Measurements from ENCODE around the gene KCNQ2. TPM values are rescaled to one million over a fixed set of nuclear protein-coding genes. Genes with fewer than 3 reads are reported as not detected.
"Not testable (repeated sequence)": the region's sequence is repeated elsewhere in the genome, so short reads cannot be mapped to it uniquely, and the experiment has no call there.

Gene KCNQ2
- total RNA-seq, 1 donor: not detected

DNA sequence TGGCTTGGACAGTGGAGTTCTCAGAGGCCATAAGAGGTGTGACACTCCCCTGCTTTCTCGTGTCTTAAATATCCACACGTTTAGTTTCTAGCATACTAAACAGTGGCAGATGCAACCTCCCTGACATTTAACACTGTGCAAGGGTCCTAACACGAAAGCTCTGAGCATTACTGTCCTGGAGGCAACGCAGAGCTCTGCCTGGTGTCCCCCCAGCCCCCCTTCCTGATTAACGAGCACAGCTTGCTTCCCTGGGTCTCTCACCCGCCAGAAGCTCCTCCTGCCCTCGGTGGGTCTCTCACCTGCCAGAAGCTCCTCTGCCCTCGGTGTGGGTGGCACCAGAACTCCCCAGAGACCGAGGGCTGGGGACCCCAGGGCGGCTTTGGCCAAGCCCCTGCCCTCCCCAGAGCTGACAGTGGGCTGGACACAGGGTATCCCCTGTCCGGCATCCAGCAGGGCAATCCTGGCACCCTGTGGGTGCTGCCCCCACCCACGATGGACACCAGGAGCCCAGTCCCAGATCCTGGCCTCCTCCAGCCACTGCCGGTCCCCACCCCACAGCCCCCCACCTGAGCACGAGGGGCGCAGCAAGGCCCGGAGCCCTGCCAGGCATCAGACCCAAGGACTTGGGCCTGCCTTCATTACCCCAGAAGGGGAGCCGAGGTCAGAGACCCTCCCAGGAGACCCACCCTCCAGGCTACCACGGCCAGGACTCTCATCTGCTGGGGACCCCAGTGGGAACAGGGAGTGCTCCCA lies 12.4 kb upstream of the KCNQ2 start:
- TF ChIP-seq, protein P1, sequence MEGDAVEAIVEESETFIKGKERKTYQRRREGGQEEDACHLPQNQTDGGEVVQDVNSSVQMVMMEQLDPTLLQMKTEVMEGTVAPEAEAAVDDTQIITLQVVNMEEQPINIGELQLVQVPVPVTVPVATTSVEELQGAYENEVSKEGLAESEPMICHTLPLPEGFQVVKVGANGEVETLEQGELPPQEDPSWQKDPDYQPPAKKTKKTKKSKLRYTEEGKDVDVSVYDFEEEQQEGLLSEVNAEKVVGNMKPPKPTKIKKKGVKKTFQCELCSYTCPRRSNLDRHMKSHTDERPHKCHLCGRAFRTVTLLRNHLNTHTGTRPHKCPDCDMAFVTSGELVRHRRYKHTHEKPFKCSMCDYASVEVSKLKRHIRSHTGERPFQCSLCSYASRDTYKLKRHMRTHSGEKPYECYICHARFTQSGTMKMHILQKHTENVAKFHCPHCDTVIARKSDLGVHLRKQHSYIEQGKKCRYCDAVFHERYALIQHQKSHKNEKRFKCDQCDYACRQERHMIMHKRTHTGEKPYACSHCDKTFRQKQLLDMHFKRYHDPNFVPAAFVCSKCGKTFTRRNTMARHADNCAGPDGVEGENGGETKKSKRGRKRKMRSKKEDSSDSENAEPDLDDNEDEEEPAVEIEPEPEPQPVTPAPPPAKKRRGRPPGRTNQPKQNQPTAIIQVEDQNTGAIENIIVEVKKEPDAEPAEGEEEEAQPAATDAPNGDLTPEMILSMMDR (IDR thresholded peaks at IDR 0.05; ENCODE audit: insufficient read depth, low read depth, low read length): no peak
- H3K4me3 ChIP-seq (ENCODE audit: low read depth, low read length): no peak overlapping the region
- no peak for DNase-seq (ENCODE audit: low read depth)

DNA sequence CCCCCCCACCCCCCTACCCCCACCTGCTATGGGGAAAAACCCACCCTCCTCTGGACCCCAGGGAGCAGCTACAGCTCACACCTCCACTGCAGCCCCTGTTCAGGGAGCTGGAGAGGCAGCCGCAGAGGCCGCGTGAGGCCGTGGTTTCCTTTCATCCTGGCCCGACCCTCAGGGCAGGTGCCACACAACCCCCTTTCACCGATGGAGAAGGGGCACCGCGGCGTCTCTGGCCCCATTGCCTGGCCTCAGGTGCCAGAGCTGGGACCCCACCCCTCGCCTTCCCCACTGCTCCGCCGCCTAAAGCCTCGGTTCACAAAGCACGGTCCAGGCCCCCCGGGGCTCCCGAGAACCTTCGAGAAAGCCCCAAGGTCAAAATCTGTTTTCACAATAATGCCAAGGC lies 11.8 kb upstream of the KCNQ2 start:
- TF ChIP-seq, protein P1 (IDR thresholded peaks at IDR 0.05; ENCODE audit: insufficient read depth, low read depth, low read length): no peak
- no peak for DNase-seq (ENCODE audit: low read depth)

DNA sequence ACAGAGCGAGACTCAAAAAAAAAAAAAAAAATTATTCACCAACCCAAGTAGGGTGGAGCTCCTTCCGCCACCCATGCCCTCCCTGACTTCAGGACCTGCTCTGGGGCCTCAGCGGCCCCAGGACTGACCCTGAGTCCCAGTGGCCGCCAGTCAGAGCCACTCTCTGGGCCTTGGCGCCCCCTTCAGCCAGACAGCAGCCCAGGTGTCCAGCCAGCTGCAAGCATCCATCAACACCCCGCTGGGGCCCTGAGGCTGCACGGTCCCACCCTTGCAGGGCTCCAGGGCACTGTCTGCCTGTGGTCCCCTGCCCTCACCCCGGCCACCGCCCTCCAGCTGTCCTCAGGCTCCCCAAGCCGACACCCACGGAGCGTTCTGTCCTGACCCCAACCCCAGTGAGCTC lies 11.4 kb upstream of the KCNQ2 start:
- TF ChIP-seq, protein P1 (IDR thresholded peaks at IDR 0.05; ENCODE audit: insufficient read depth, low read depth, low read length): no peak
- H3K4me3 ChIP-seq (ENCODE audit: low read depth, low read length): no peak overlapping the region
- no peak for DNase-seq (ENCODE audit: low read depth)

More for the DNA sequence above, 11.8 kb upstream of the KCNQ2 start:
- H3K4me3 ChIP-seq (ENCODE audit: low read depth, low read length): no peak overlapping the region

DNA sequence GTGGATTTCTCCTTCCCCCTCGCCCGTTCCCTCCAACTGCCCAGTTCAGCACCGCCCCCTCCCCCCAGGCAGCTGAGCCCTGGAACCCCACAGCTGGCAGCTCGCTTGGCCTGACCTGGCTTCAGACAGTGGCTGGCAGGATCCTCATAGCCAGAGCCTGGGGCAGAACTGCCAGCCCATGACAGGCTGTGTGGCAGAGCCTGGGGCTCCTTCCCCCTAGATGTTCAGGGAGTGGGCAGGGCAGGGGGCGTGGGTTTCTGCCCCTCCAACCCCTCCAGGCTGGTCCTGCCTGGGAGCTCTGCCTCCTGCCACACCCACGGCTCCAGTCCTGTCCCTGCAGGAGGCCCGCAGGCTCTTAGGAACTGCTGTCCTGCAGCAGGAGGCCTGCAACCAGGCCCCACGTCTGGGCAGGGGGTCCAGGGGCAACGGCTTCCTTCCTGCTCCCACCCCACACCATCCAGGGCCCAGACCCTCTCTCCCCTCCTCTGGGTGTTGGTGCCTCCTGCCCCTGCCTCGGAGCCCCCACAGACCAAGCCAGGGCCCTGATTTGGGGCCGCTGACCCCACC lies 9.6 kb upstream of the KCNQ2 start:
- DNase-seq (ENCODE audit: low read depth): no peak
- TF ChIP-seq, protein P1 (IDR thresholded peaks at IDR 0.05; ENCODE audit: insufficient read depth, low read depth, low read length): no peak
- H3K4me3 ChIP-seq (ENCODE audit: low read depth, low read length): no peak overlapping the region

DNA sequence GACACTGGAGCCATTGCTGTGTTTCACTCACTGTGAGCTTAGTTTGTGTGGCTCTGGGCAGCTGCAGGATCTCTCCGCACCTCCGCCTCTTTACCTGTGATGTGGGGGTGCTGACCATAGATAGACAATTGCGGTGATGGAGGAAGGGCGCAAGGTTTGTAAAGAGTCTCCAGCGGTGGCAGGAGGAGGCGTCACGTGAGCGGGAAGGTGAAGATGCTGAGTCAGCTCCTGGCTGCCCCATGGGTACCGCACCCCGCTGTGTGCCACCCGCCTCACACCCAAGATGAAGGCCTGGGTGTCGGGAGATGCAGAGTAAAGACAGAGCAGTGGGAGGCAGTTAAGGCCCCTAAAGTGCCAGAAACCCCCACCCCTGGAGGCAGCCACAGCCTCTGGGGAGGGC lies 9.0 kb upstream of the KCNQ2 start:
- H3K4me3 ChIP-seq (ENCODE audit: low read depth, low read length): no peak overlapping the region
- TF ChIP-seq, protein P1 (IDR thresholded peaks at IDR 0.05; ENCODE audit: insufficient read depth, low read depth, low read length): no peak
- DNase-seq (ENCODE audit: low read depth): no peak

DNA sequence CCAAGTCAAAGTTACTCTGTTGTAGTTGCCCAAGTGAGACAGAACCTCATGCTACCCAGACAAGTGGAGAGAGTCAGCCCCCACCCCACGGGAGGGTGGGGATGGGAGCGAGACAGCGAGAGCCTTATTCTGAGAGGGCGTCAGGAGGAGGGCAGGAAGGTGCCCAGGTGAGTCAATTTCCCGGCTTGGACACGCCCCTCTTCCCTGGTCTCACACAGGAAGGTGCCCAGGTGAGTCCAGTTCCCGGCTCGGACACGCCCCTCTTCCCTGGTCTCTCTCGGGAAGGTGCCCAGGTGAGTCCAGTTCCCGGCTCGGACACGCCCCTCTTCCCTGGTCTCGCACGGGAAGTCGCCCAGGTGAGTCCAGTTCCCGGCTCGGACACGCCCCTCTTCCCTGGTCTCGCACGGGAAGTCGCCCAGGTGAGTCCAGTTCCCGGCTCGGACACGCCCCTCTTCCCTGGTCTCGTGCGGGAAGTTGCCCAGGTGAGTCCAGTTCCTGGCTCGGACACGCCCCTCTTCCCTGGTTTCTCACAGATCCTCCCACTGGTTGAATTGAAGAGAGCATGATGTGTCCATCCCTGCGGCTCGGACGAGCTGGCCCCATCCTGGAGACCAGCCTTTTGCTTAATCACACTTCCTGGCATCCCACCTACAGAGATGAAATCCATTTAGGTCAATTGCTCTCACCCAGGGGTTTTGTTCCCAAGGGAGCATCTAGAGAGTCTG lies 7.4 kb upstream of the KCNQ2 start:
- H3K4me3 ChIP-seq (ENCODE audit: low read depth, low read length); DNase-seq (ENCODE audit: low read depth): not testable (repeated sequence)
